HG02759 (cell line): ENCODE measurements around the gene PLXNB2.
A peak's percentile ranks its signal among the peaks of the same experiment; 100 is the strongest.

ENCODE experiments used
- ATAC-seq: cut with Tn5 transposase; IDR thresholded peaks from one replicate; pipeline ENCODE4 v1.9.1; 2021; ENCODE audit warnings: mild to moderate bottlenecking, moderate library complexity; ENCODE audit not compliant: unreplicated experiment

PLXNB2 gene

DNA sequence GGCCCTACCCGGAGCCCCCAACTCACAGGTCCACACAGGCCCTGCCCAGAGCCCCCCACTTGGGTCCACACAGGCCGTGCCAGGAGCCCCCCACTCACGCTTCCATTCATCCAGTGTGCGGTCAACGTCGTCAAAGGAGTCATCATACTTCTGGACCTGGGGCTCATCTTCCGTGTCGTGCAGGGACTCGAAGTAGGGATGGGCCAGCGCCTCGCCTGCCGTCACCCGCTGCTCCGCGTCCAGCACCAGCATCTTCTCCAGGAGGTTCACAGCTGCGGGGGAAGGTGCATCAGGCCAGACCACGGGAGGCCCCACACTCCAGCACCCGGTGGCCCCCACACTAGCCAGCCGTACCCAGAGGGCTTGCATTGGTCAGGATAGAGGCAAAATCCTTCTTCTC is 52.3 kb downstream of the PLXNB2 start:
- no peak for ATAC-seq

- no peak for ATAC-seq
These were observed 53.5 kb downstream of the PLXNB2 start for GRCh38 chr22:50253941-50254340.

- no peak for ATAC-seq
These were observed 54.2 kb downstream of the PLXNB2 start for GRCh38 chr22:50253046-50253915.

- ATAC-seq = no peak
These were observed 55.1 kb downstream of the PLXNB2 start for GRCh38 chr22:50252082-50253045.

- ATAC-seq = no peak
These were observed 55.9 kb downstream of the PLXNB2 start for GRCh38 chr22:50251477-50252081.

GRCh38 chr22:50250555-50251476 is 56.6 kb downstream of the PLXNB2 start, which contains the start of gene HDAC10:
TSS of gene HDAC10 (minus strand) at chr22:50251265. CDS start at chr22:50251032, 233 bp downstream.
- peak; percentile 67 for ATAC-seq

DNA sequence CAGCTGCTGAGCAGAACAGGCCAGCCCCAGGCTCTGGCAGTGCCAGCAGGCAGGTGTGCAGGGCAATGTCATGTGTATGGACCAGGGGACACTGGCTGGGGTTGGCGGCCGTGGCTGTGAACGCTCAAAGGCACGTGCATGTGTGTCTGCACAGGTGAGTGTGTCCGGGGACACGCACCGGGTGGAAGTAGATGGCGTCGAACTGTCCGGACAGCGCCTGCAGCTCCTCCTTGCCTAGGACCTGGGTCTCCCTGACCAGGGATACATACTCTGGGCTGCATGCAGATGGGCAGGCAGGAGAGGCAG is 57.2 kb downstream of the PLXNB2 start:
- no peak for ATAC-seq

- ATAC-seq = no peak
These were observed 57.9 kb downstream of the PLXNB2 start for GRCh38 chr22:50249341-50250248.

DNA sequence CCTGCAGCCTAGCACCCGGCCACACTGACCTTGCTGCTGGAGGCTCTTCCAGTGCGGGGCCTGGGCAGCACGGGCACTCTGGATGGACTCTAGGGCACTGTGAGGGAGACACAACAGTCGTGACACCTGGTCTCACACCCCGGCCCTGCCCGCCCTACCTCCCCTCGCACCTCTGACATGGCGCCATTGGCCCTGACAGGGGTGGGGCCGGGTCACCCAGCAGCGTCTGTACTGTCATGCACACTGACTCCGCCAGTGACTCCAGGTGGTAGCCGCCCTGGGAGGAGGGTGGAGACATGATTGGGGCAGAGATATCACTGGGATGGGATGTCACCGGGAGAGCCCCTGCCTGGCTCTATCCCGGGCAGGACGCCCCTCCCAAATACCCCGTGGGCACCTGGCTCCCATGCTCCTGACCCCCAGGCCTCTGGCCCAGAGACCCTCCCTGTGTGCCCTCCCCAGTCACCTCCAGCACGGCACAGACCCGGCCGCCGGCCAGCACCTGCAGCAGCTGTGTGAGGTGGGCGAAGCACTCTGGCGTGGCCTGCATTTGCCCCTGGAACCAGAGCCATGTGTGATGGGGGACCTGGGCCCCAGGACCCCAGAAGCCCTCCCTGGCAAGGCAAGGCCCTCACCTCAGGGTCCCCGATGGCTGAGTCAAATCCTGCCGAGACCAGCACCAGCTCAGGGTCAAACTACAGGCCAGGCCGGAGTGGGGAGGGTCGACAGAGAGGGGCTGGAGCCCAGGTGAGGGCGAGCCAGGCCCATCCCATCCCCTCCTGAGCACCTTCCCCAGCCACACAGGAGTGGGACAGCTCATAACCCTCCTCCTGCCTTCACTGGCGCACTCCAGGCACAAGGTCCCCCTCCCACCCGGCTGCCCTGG is 59.0 kb downstream of the PLXNB2 start:
- no peak for ATAC-seq

DNA sequence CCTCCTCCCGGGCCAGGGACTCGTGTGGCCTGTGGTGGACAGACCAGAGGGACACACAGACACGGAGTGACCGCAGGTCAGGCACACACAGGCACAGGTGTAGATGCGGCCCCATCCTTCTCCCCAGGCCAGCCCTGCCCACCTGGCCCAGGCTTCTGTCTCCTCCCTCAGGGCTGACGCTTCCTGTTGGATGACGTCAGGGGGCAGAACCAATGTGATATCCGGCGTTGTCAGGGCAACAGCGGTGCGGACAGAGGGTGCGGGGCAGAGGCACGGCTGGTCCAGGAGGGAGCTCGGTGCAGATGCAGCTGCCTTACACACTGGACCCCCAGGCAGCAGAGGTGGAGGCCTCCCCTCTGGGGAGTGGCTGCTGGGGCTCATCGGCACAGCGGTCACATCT is 59.7 kb downstream of the PLXNB2 start:
- ATAC-seq = no peak

DNA sequence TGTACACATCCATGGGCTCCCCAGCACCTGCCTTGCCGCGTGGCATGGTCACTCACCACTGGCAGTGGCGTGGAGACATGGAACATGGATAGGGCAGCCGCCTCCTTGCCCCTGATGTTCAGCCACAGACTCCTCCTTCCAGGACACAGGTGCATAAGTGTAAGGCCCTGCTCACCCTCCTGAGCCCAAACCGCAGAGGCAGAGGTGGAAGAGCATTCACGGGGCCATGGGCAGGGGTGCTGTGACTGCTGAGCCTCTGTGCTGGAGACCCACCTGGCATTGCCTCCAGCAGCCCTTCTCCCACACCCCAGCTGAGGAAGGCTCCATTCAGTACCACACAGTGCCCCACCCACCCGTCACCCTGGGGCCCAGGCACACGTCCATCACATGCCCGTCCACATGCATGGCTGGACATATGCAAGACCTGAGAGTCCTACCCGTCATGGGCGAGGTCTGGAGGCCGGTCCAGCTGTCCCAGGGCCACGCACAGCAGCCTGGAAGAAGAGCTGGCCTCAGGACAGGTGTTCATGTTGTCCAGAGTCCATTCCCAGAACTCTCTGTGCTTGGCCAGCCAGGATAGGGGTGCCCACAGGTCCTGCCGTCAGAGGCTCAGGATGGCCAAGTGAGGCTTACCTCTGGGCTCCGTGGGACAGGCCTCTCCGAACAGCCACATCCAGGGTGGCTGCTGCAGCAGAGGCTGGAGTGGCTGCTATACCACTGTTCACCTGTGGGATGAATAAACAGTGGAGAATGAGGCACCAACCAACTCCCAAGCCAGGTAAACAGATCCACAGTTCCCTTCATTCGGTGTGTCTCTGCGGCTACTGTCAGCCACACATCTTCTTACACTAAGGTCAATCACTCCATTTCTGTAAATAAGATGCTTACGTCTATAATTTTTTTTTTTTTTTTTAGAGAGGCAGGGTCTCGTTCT is 60.9 kb downstream of the PLXNB2 start:
- no peak for ATAC-seq

DNA sequence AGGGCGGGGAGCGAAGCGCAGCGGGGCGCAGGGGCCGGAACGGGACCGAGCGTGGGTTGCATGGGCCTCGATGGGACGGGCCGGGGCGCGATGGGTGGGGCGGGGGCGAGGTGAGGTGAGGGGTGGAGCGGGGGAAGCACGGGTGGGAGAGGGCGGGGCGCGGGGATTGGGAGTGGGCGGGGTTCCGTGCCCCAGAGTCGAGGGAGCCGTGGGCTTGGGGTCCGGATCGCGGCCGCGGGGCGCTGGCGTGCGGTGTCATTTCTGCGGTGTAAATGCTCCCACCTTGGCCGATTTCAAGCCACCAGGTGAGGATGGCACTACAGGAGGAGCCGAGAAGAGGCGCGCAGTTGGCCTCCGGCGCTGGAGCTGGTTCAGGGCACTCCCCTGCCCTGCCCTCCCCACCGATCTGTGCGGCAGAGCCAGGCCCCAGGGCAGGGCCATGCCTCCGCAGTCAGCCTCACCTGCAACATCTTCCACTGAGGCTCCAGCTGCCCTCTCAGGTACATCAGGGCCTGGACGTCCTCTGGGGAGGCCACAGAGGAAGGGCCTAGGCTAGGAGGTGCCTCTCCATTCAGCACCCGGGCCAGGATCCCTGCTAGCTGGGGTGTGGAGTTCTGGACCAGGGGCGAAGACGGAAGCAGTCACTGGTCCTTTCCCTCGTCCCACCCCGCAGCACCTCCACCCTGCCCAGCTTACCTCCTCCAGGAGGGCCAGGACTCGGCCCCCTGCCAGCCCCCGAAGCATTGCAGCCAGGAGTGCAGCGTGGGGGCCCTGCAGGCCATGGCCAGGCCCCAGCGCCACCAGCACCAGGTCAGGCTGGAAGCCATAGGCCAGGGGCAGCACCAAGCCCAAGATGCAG is 62.0 kb downstream of the PLXNB2 start:
- ATAC-seq = no peak

DNA sequence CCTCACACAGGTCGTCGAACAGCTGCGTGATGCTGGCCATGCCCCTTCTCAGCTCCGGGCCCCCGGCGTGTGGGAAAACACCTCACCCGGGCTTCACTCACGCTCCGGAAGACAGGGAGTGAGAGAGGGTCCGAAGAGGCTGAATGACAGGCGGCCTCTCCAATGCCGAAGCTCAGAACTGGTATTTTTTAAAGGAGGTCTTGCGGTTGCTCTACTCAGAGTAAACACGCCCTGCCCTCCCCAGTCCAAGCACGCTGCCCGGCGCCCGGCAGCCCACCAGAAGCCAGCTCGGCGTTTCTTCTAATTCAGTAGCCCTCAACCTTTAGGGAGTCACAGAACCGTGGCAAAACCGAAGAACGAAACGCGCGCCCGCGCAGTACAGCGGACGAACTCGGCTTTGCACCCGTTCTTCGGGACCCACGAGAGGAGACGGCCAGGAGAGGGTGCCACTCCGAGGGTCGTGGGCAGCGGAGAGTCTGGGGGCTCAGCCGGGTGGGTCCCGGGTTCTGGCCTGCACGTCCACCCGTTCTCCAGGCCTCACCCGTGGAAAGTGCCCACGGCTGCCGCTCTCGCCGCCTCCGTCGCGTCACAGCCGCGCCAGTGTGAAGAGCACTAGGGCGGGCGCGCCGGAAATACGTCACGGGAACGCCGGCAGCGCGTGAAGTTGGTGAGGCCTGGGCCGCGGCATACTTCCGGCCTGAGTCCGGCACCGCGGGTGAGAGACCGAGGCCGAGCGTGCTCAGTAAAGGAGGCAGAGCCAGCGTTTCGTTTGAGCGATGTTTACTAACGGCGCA is 62.8 kb downstream of the PLXNB2 start, which contains the start of gene TUBGCP6:
TUBGCP6 (minus strand) TSS at position 604 of the 794 bp plus-strand sequence; CDS start at position 40, 564 bp downstream.
- ATAC-seq = peak; percentile 82

DNA sequence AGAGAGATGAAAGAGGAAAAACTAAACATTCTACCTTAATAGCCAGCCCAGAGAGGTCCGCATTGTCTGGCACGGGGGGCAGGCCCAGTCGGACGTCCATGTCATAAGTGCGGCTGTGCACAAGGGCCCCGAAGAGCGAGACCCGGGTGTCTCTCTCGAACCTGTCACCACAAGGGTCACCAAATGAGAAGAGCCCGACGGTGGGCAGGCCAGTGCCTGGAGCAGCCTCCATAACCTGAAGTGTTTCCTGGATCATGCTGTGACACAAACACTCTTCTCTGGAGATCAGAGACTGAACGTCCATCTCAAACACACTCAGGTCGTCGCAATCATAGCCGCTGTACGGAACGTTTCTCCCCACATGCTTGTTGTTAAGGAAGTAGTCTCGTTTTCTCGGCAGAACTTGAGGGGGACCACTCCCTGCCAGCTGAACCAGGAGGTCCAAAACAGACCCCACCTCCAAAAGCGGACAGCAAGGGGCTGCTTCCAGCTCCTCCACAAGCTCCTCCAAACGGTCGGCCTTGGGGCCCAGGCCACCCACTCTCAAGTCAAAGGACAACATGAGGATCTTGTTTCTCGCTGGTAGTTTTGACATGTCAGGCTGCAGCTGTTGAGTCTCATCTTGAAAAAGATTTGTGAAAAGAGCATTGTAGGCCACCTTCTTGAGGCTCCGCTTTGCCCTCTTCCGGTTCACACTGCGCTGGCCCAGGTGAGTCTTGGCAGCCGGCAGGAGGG is 63.6 kb downstream of the PLXNB2 start:
- ATAC-seq = no peak
